Measurements from ENCODE around the gene BST2.

The BST2 gene

GRCh38 chr19:17404015-17404414 lies 1.4 kb downstream of the BST2 start:
- Histone ChIP-seq H3K9me3 (ENCODE audit: insufficient read depth, low read length) (no peaks in the 10 kb centered on the region), H3K4me3 (ENCODE audit: low read length) (peak overlapping the region; percentile 83), H3K9ac (ENCODE audit: low read length) (peak overlapping the region; percentile 83), H3K27ac (ENCODE audit: low read length) (peak overlapping the region; percentile 81), H3K27me3 (ENCODE audit: low read depth, low read length) (no peaks in the 10 kb centered on the region), H3K36me3 (replicated peaks; ENCODE audit: low read depth, low read length) (peaks cover 15% of the 10 kb centered on the region), H3K4me2 (ENCODE audit: low read length) (peak overlapping the region; percentile 98), H3K4me1 (ENCODE audit: low read length) (peaks cover 33% of the 10 kb centered on the region), H3K79me2 (ENCODE audit: low read length) (peaks cover 36% of the 10 kb centered on the region), H4K20me1 (ENCODE audit: insufficient read depth, low read length) (no peaks in the 10 kb centered on the region; the same call in 1 of the 2 replicates), H2AFZ (ENCODE audit: low read depth, low read length) (no peak overlapping the region)
- TF ChIP-seq EZH2phosphoT487 (IDR thresholded peaks at IDR 0.05; ENCODE audit: low read depth) (no peak), CTCF (IDR thresholded peaks at IDR 0.05; ENCODE audit: low read depth, low read length) (no peak)

- H3K9me3 ChIP-seq (ENCODE audit: insufficient read depth, low read length), result no peaks in the 10 kb centered on the region
- H3K79me2 ChIP-seq (ENCODE audit: low read length), result peaks cover 36% of the 10 kb centered on the region
- H3K27me3 ChIP-seq (ENCODE audit: low read depth, low read length), result no peaks in the 10 kb centered on the region
- H2AFZ ChIP-seq (ENCODE audit: low read depth, low read length), result no peak overlapping the region
- peaks cover 15% of the 10 kb centered on the region for H3K36me3 ChIP-seq (replicated peaks; ENCODE audit: low read depth, low read length)
- no peak overlapping the region for H3K9ac ChIP-seq (ENCODE audit: low read length)
- no peak overlapping the region for H3K4me2 ChIP-seq (ENCODE audit: low read length)
- H3K4me3 ChIP-seq (ENCODE audit: low read length), result no peak overlapping the region
- no peak overlapping the region for H3K27ac ChIP-seq (ENCODE audit: low read length)
- peaks cover 33% of the 10 kb centered on the region for H3K4me1 ChIP-seq (ENCODE audit: low read length)
- TF ChIP-seq CTCF (IDR thresholded peaks at IDR 0.05; ENCODE audit: low read depth, low read length), result no peak
- no peak for TF ChIP-seq EZH2phosphoT487 (IDR thresholded peaks at IDR 0.05; ENCODE audit: low read depth)
- no peaks in the 10 kb centered on the region; the same call in 1 of the 2 replicates for H4K20me1 ChIP-seq (ENCODE audit: insufficient read depth, low read length)
These were observed 2.2 kb downstream of the BST2 start for GRCh38 chr19:17402982-17403855.

GRCh38 chr19:17401628-17402027 lies 3.8 kb downstream of the BST2 start:
- H2AFZ ChIP-seq (ENCODE audit: low read depth, low read length), result no peak overlapping the region
- H3K4me2 ChIP-seq (ENCODE audit: low read length), result no peak overlapping the region
- H3K9me3 ChIP-seq (ENCODE audit: insufficient read depth, low read length), result no peaks in the 10 kb centered on the region
- peaks cover 28% of the 10 kb centered on the region for H3K4me1 ChIP-seq (ENCODE audit: low read length)
- H4K20me1 ChIP-seq (ENCODE audit: insufficient read depth, low read length), result no peaks in the 10 kb centered on the region; the same call in 1 of the 2 replicates
- TF ChIP-seq CTCF (IDR thresholded peaks at IDR 0.05; ENCODE audit: low read depth, low read length) (no peak), EZH2phosphoT487 (IDR thresholded peaks at IDR 0.05; ENCODE audit: low read depth) (no peak)
- no peaks in the 10 kb centered on the region for H3K27me3 ChIP-seq (ENCODE audit: low read depth, low read length)
- peaks cover 15% of the 10 kb centered on the region for H3K36me3 ChIP-seq (replicated peaks; ENCODE audit: low read depth, low read length)
- H3K27ac ChIP-seq (ENCODE audit: low read length), result no peak overlapping the region
- peaks cover 30% of the 10 kb centered on the region for H3K79me2 ChIP-seq (ENCODE audit: low read length)
- no peak overlapping the region for H3K9ac ChIP-seq (ENCODE audit: low read length)
- no peak overlapping the region for H3K4me3 ChIP-seq (ENCODE audit: low read length)

- Histone ChIP-seq H3K79me2 (ENCODE audit: low read length) (peaks cover 6% of the 10 kb centered on the region), H3K4me3 (ENCODE audit: low read length) (no peak overlapping the region), H3K36me3 (replicated peaks; ENCODE audit: low read depth, low read length) (peaks cover 15% of the 10 kb centered on the region), H2AFZ (ENCODE audit: low read depth, low read length) (no peak overlapping the region), H3K4me2 (ENCODE audit: low read length) (no peak overlapping the region), H3K27me3 (ENCODE audit: low read depth, low read length) (no peaks in the 10 kb centered on the region), H3K9ac (ENCODE audit: low read length) (no peak overlapping the region), H3K27ac (ENCODE audit: low read length) (no peak overlapping the region), H3K4me1 (ENCODE audit: low read length) (peaks cover 3% of the 10 kb centered on the region), H4K20me1 (ENCODE audit: insufficient read depth, low read length) (no peaks in the 10 kb centered on the region; the same call in 1 of the 2 replicates), H3K9me3 (ENCODE audit: insufficient read depth, low read length) (no peaks in the 10 kb centered on the region)
- TF ChIP-seq EZH2phosphoT487 (IDR thresholded peaks at IDR 0.05; ENCODE audit: low read depth) (no peak), CTCF (IDR thresholded peaks at IDR 0.05; ENCODE audit: low read depth, low read length) (no peak)
These were observed 6.4 kb downstream of the BST2 start for GRCh38 chr19:17398902-17399527.

All from OCI-LY3 (cell line).